Measurements from ENCODE around the gene PAAF1. TPM values are rescaled to one million over a fixed set of nuclear protein-coding genes. Genes with fewer than 3 reads are reported as not detected.
"Not testable (repeated sequence)": the region's sequence is repeated elsewhere in the genome, so short reads cannot be mapped to it uniquely, and the experiment has no call there.

PAAF1 gene
- total and polyA plus RNA-seq, 2 of the 13 experiments (the other 11 are each of a cell fraction or from before 2014, with no cell fraction given) = 13.5 to 28.8 TPM

- H3K27me3 ChIP-seq (ENCODE audit: control insufficient read depth in 1 of 2, insufficient read depth in 2 of 2, low read length in 2 of 2); H3K9me3 ChIP-seq (ENCODE audit: low read length); CTCF ChIA-PET (ENCODE audit: low intra/inter-chr PET ratio, low total read pairs); H4K20me1 ChIP-seq (ENCODE audit: insufficient read depth, low read length); BruUV-seq (replicated peaks); DNase-seq (ENCODE audit: low spot score); FAIRE-seq; H3K79me2 ChIP-seq (ENCODE audit: insufficient read depth, low read length); intact Hi-C loops (cut with micrococcal nuclease; ENCODE audit: unreplicated experiment); H2AFZ ChIP-seq (ENCODE audit: low read length); POLR2A ChIA-PET; H3K4me2 ChIP-seq (ENCODE audit: low read depth, low read length); H3K4me1 ChIP-seq (ENCODE audit: insufficient read depth, low read length); H3K4me3 ChIP-seq (replicated peaks in 1 of 3; ENCODE audit: insufficient read depth in 1 of 3, low read depth in 2 of 3, low read length in 3 of 3); ATAC-seq; in situ Hi-C loops (cut with HindIII; ENCODE audit: extremely low pct_ligation_motif_present, low pct_unique_long_range_greater_than_20kb); H3K9ac ChIP-seq (ENCODE audit: insufficient read depth, low read depth, low read length); H3K36me3 ChIP-seq (replicated peaks in 1 of 2; ENCODE audit: control insufficient read depth in 1 of 2, insufficient read depth in 2 of 2, low read length in 2 of 2); H3K27ac ChIP-seq (ENCODE audit: extremely low read length, insufficient read depth, low read length): not testable (repeated sequence)
- 100% methylated on average over 2 of the region's 25 CpGs for WGBS (ENCODE audit: low lambda C conversion rate)
These were observed 59.2 kb downstream of the PAAF1 start for GRCh38 chr11:73936047-73936446.

GRCh38 chr11:73939096-73939495, 62.3 kb downstream of the PAAF1 start:
- no peak overlapping the region for H3K27ac ChIP-seq (ENCODE audit: extremely low read length, insufficient read depth, low read length)
- no peak overlapping the region for H2AFZ ChIP-seq (ENCODE audit: low read length)
- H3K4me2 ChIP-seq (ENCODE audit: low read depth, low read length) = no peak overlapping the region
- CTCF ChIA-PET (ENCODE audit: low intra/inter-chr PET ratio, low total read pairs) = no interaction called here
- no peaks in the 10 kb centered on the region for H4K20me1 ChIP-seq (ENCODE audit: insufficient read depth, low read length)
- in situ Hi-C loops (cut with HindIII; ENCODE audit: extremely low pct_ligation_motif_present, low pct_unique_long_range_greater_than_20kb) = no loop called here
- H3K9ac ChIP-seq (ENCODE audit: insufficient read depth, low read depth, low read length) = no peak overlapping the region
- intact Hi-C loops (cut with micrococcal nuclease; ENCODE audit: unreplicated experiment) = no loop called here
- no peaks in the 10 kb centered on the region for H3K27me3 ChIP-seq (ENCODE audit: control insufficient read depth in 1 of 2, insufficient read depth in 2 of 2, low read length in 2 of 2)
- H3K36me3 ChIP-seq (replicated peaks in 1 of 2; ENCODE audit: control insufficient read depth in 1 of 2, insufficient read depth in 2 of 2, low read length in 2 of 2) = no peaks in the 10 kb centered on the region
- no peaks in the 10 kb centered on the region for H3K79me2 ChIP-seq (ENCODE audit: insufficient read depth, low read length)
- no peak for DNase-seq (ENCODE audit: low spot score)
- no TSS peak for BruUV-seq (replicated peaks)
- no peak for TF ChIP-seq ZNF256 (CRISPR knock-in tag; conservative IDR thresholded peaks at IDR 0.05)
- TF ChIP-seq SOX5 (CRISPR knock-in tag; IDR thresholded peaks at IDR 0.05; ENCODE audit: borderline replicate concordance) = no peak
- no peak for TF ChIP-seq HHEX (CRISPR knock-in tag; IDR thresholded peaks at IDR 0.05)
- TF ChIP-seq GATA4 (IDR thresholded peaks at IDR 0.05; ENCODE audit: borderline replicate concordance, low read depth) = no peak
- TF ChIP-seq PITX1 (CRISPR knock-in tag; IDR thresholded peaks at IDR 0.05) = no peak
- no peak for TF ChIP-seq RERE (CRISPR knock-in tag; IDR thresholded peaks at IDR 0.05; ENCODE audit: low read depth)
- no peak for TF ChIP-seq FOXA1 (IDR thresholded peaks at IDR 0.05)
- TF ChIP-seq FOXA1 (CRISPR knock-in tag; IDR thresholded peaks at IDR 0.05) = no peak
- no peak for TF ChIP-seq SNAPC4 (CRISPR knock-in tag; IDR thresholded peaks at IDR 0.05)
- no peak for TF ChIP-seq FOXK2 (IDR thresholded peaks at IDR 0.05)
- TF ChIP-seq NFYB (CRISPR knock-in tag; IDR thresholded peaks at IDR 0.05) = no peak
- POLR2A ChIA-PET = no interaction called here
- H3K9me3 ChIP-seq (ENCODE audit: low read length) = no peaks in the 10 kb centered on the region
- no peak for ATAC-seq
- 70% methylated on average over 2 of the region's 4 CpGs for WGBS (ENCODE audit: low lambda C conversion rate)
- H3K4me3 ChIP-seq (replicated peaks in 1 of 3; ENCODE audit: insufficient read depth in 1 of 3, low read depth in 2 of 3, low read length in 3 of 3) = no peak overlapping the region
- H3K4me1 ChIP-seq (ENCODE audit: insufficient read depth, low read length) = 0 out of 2 replicates have a peak, but pooled peaks cover 7% of the 10 kb centered on the region
- no peak for FAIRE-seq
